Measurements from ENCODE around the gene FHIT. TPM values are rescaled to one million over a fixed set of nuclear protein-coding genes. Genes with fewer than 3 reads are reported as not detected.

Gene FHIT
- total RNA-seq, 2 experiments from 2014 or later: 86.0 to 90.6 TPM

- H3K27ac ChIP-seq (ENCODE audit: low read depth in 1 of 2, low read length in 2 of 2): no peak overlapping the region
- ChIA-PET POLR2A (no interaction called here), CTCF (no interaction called here)
- H3K36me3 ChIP-seq (ENCODE audit: insufficient read depth, low read length): no peaks in the 10 kb centered on the region
- DNase-seq (no peak), ATAC-seq (ENCODE audit: poor library complexity) (no peak)
- no peaks in the 10 kb centered on the region for H3K27me3 ChIP-seq (ENCODE audit: control insufficient read depth in 1 of 2, insufficient read depth in 2 of 2, low read length in 2 of 2)
- H3K9me3 Mint-ChIP-seq: no peaks in the 10 kb centered on the region
- H3K4me3 Mint-ChIP-seq: no peak overlapping the region
- no peaks in the 10 kb centered on the region for H3K4me1 Mint-ChIP-seq (ENCODE audit: low read depth)
- H3K9me3 ChIP-seq (ENCODE audit: control insufficient read depth in 1 of 2, insufficient read depth in 1 of 2, low read length in 2 of 2): no peaks in the 10 kb centered on the region
- no peaks in the 10 kb centered on the region for H3K4me1 ChIP-seq (ENCODE audit: insufficient read depth, low read length)
- no peak overlapping the region for H3K27ac Mint-ChIP-seq
- H3K4me3 ChIP-seq (ENCODE audit: low read length): no peak overlapping the region
- intact Hi-C loops (cut with DNase I, micrococcal nuclease): no loop called here
- no peaks in the 10 kb centered on the region for H3K36me3 Mint-ChIP-seq (ENCODE audit: low read depth)
- H3K27me3 Mint-ChIP-seq: no peaks in the 10 kb centered on the region
- TF ChIP-seq, protein P1, sequence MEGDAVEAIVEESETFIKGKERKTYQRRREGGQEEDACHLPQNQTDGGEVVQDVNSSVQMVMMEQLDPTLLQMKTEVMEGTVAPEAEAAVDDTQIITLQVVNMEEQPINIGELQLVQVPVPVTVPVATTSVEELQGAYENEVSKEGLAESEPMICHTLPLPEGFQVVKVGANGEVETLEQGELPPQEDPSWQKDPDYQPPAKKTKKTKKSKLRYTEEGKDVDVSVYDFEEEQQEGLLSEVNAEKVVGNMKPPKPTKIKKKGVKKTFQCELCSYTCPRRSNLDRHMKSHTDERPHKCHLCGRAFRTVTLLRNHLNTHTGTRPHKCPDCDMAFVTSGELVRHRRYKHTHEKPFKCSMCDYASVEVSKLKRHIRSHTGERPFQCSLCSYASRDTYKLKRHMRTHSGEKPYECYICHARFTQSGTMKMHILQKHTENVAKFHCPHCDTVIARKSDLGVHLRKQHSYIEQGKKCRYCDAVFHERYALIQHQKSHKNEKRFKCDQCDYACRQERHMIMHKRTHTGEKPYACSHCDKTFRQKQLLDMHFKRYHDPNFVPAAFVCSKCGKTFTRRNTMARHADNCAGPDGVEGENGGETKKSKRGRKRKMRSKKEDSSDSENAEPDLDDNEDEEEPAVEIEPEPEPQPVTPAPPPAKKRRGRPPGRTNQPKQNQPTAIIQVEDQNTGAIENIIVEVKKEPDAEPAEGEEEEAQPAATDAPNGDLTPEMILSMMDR (IDR thresholded peaks at IDR 0.05): no peak
Measured at GRCh38 chr3:60697132-60697531, 554.1 kb downstream of the FHIT start.

DNA sequence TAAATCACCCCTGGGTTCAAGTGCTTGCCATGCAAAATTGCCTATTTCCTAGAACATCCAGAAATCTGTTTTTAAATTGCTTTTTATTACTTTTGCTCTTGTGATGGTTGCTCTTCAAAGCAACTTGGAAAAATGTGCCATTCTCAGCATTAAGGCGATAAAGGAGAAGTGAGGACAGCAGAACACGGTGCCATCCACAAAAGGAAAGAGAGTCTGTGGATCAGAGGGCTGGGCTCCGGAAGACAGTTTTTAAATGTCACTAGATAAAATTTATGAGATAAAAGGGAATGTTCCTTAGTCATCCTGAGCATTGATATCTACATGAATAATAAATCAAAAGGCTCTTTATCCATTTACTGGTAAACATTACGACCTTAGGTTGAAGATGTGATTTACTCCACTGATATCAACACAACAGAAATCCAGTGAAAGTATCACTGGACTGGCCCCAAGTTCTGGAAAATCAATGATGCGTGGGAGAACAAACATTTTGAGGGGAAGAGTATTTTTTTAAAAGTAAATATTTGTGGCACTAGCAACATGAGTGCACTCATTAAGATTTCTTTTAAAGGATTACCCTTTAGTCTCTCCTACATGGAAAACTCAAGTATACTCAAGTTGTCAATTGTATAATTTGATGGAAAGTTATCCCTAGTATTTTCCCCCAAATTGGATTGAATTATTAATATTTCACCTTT is 554.7 kb downstream of the FHIT start:
- ATAC-seq (ENCODE audit: poor library complexity): no peak
- Histone ChIP-seq H3K27ac (ENCODE audit: low read depth in 1 of 2, low read length in 2 of 2) (no peak overlapping the region), H3K9me3 (ENCODE audit: control insufficient read depth in 1 of 2, insufficient read depth in 1 of 2, low read length in 2 of 2) (no peaks in the 10 kb centered on the region), H3K4me1 (ENCODE audit: insufficient read depth, low read length) (no peaks in the 10 kb centered on the region), H3K27me3 (ENCODE audit: control insufficient read depth in 1 of 2, insufficient read depth in 2 of 2, low read length in 2 of 2) (no peaks in the 10 kb centered on the region), H3K36me3 (ENCODE audit: insufficient read depth, low read length) (no peaks in the 10 kb centered on the region), H3K4me3 (ENCODE audit: low read length) (no peak overlapping the region)
- Mint-ChIP-seq H3K27ac (no peak overlapping the region), H3K4me1 (ENCODE audit: low read depth) (no peaks in the 10 kb centered on the region), H3K27me3 (no peaks in the 10 kb centered on the region), H3K4me3 (no peak overlapping the region), H3K9me3 (no peaks in the 10 kb centered on the region), H3K36me3 (ENCODE audit: low read depth) (no peaks in the 10 kb centered on the region)
- TF ChIP-seq, protein P1 (IDR thresholded peaks at IDR 0.05): no peak
- intact Hi-C loops (cut with DNase I, micrococcal nuclease): no loop called here
- no peak for DNase-seq
- POLR2A ChIA-PET: no interaction called here
- CTCF ChIA-PET: interaction anchor here (0.5 kb wide), 1 partner anchor 36 kb away, joined by 3 read pairs; no protein-coding TSS in a partner anchor

GRCh38 chr3:60675424-60675823 is 575.8 kb downstream of the FHIT start:
- Histone ChIP-seq H3K36me3 (ENCODE audit: insufficient read depth, low read length) (no peaks in the 10 kb centered on the region), H3K27ac (ENCODE audit: low read depth in 1 of 2, low read length in 2 of 2) (no peak overlapping the region), H3K4me1 (ENCODE audit: insufficient read depth, low read length) (no peaks in the 10 kb centered on the region), H3K27me3 (ENCODE audit: control insufficient read depth in 1 of 2, insufficient read depth in 2 of 2, low read length in 2 of 2) (no peaks in the 10 kb centered on the region), H3K4me3 (ENCODE audit: low read length) (no peak overlapping the region), H3K9me3 (ENCODE audit: control insufficient read depth in 1 of 2, insufficient read depth in 1 of 2, low read length in 2 of 2) (peaks cover 0 to 4% of the 10 kb centered on the region in 2 experiments)
- CTCF ChIA-PET: no interaction called here
- POLR2A ChIA-PET: no interaction called here
- H3K9me3 Mint-ChIP-seq: no peaks in the 10 kb centered on the region
- intact Hi-C loops (cut with DNase I, micrococcal nuclease): no loop called here
- DNase-seq (no peak), ATAC-seq (ENCODE audit: poor library complexity) (no peak)
- no peak overlapping the region for H3K4me3 Mint-ChIP-seq
- no peaks in the 10 kb centered on the region for H3K4me1 Mint-ChIP-seq (ENCODE audit: low read depth)
- no peak overlapping the region for H3K27ac Mint-ChIP-seq
- H3K27me3 Mint-ChIP-seq: no peaks in the 10 kb centered on the region
- no peaks in the 10 kb centered on the region for H3K36me3 Mint-ChIP-seq (ENCODE audit: low read depth)
- TF ChIP-seq, protein P1 (IDR thresholded peaks at IDR 0.05): no peak

Measured in CD4-positive, alpha-beta T cell (primary cell).